Spinal cord (tissue), 10 donors: ENCODE measurements around the gene SLC22A1. TPM values are rescaled to one million over a fixed set of nuclear protein-coding genes. Genes with fewer than 3 reads are reported as not detected.
"Not testable (repeated sequence)": the region's sequence is repeated elsewhere in the genome, so short reads cannot be mapped to it uniquely, and the experiment has no call there.

Experiments used
- DNase-seq, 6 donors: peaks; one replicate each; pipeline versions ENCODE4 v3.0.0 to v3.0.0-alpha.2; 2013 to 2015; ENCODE audit warnings: low spot score in 6 of 6, low read depth in 4 of 6
- H3K27ac ChIP-seq: one replicate; pipeline ENCODE4 v1.5.1; 2013; ENCODE audit warnings: low read depth, low read length, control low read depth
- H3K27me3 ChIP-seq: one replicate; pipeline ENCODE4 v1.6.1; 2013; ENCODE audit warnings: low read length; ENCODE audit not compliant: control insufficient read depth, insufficient read depth
- H3K36me3 ChIP-seq: one replicate; pipeline ENCODE4 v1.6.1; 2013; ENCODE audit warnings: low read length; ENCODE audit not compliant: control insufficient read depth, insufficient read depth
- H3K4me1 ChIP-seq: one replicate; pipeline ENCODE4 v1.6.1; 2013; ENCODE audit warnings: low read length; ENCODE audit not compliant: control insufficient read depth, insufficient read depth
- H3K4me3 ChIP-seq: one replicate; pipeline ENCODE4 v1.5.1; 2013; ENCODE audit warnings: low read depth, low read length, control low read depth
- H3K9me3 ChIP-seq: one replicate; pipeline ENCODE4 v1.6.1; 2013; ENCODE audit warnings: low read length; ENCODE audit not compliant: control insufficient read depth, insufficient read depth
- WGBS: methylation state at CpG from one replicate; pipeline ENCODE4 v1.1.5; 2013; ENCODE audit warnings: missing lambda C conversion rate; ENCODE audit not compliant: insufficient coverage; 5-methylcytosine and 5-hydroxymethylcytosine counted together
- polyA plus RNA-seq, 2 donors: library from polyadenylated mRNA; unstranded; fragments of 120-200 nt; gene quantifications; one replicate each; pipeline ENCODE4 v1.2.1, GENCODE V29; 2013; ENCODE audit not compliant: insufficient read length in 2 of 2
- total RNA-seq, 2 donors: library from RNA; depleted of rRNA in 1 of 2; stranded (reverse); fragments of 120-200 nt in 1 of 2; fragments of >200 nt in 1 of 2; gene quantifications; one replicate each; pipeline versions ENCODE4 v1.2.3 to v1.2.4, GENCODE V29; 2013 to 2014
- donor health status: healthy.

SLC22A1 gene
- total and polyA plus RNA-seq, 4 donors = 0.35 to 1.2 (median 0.59) TPM; not detected in 1

DNA sequence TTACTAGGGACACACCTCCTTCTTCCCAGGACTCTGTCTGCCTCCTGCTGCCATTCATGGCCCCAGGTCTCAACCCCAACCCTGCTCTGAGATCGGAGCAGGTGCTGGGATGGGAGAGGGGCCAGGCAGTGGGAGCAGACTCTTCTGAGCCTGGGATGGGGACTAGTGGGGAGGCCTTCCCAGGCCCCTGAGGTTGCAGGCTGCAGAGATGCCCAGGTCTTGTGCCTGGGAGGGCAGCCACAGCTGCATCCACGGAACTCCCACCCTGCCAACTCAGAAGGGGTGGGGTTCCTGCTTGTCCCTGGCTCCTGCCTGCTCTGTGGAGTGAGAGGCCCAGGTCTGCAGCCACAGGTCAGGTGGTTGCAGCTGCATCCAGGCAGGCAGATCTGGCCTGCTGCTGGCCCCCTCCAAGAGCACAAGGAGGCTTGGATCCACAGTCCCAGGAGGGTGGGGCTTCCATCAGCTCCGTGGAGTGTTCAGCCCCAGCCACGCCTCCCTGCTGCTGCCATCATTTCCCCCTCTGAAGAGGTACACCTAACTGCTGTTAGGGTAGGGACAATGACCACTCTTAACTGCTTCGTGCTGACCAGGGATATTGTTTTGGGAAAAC lies 2.9 kb upstream of the SLC22A1 start:
- no peak overlapping the region for H3K27ac ChIP-seq
- H3K9me3 ChIP-seq = no peaks in the 10 kb centered on the region
- no peak overlapping the region for H3K4me3 ChIP-seq
- 86% methylated on average over 4 of the region's 5 CpGs for WGBS
- H3K4me1 ChIP-seq = no peaks in the 10 kb centered on the region
- H3K36me3 ChIP-seq = peaks cover 21% of the 10 kb centered on the region
- H3K27me3 ChIP-seq = no peaks in the 10 kb centered on the region
- DNase-seq = no peak

DNA sequence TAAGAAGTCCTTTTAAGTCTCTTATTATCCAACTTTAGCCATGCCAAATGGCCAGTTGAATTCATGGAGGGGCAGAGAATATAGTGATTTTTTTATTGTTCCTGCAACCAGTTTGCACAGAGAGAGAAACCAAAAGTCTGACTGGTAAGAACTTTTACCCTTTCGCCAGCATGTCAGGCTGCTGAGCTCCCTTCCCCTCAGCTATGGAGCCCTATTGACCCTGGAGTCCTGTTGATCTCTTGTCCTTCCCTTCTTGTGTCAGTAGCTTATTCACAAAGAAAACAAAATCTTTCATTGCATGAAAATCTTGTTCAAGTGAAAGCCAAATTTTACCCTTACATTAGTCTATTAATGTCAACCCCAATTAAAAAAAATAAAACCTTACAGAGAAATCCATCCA lies 1.5 kb upstream of the SLC22A1 start:
- no peaks in the 10 kb centered on the region for H3K27me3 ChIP-seq
- H3K36me3 ChIP-seq = peaks cover 21% of the 10 kb centered on the region
- 80% methylated on average over 1 of the region's 1 CpG for WGBS
- no peak for DNase-seq
- H3K4me1 ChIP-seq = no peaks in the 10 kb centered on the region
- H3K27ac ChIP-seq = no peak overlapping the region
- H3K9me3 ChIP-seq = no peaks in the 10 kb centered on the region
- H3K4me3 ChIP-seq = no peak overlapping the region

DNA sequence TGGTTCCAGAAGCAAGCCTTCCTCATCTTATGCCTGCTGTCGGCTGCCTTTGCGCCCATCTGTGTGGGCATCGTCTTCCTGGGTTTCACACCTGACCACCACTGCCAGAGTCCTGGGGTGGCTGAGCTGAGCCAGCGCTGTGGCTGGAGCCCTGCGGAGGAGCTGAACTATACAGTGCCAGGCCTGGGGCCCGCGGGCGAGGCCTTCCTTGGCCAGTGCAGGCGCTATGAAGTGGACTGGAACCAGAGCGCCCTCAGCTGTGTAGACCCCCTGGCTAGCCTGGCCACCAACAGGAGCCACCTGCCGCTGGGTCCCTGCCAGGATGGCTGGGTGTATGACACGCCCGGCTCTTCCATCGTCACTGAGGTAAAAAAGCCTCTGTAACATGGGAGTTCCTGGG lies 366 bp downstream of the SLC22A1 start:
- no peaks in the 10 kb centered on the region for H3K9me3 ChIP-seq
- H3K4me1 ChIP-seq = no peaks in the 10 kb centered on the region
- DNase-seq = no peak
- no peak overlapping the region for H3K4me3 ChIP-seq
- no peak overlapping the region for H3K27ac ChIP-seq
- peaks cover 12% of the 10 kb centered on the region for H3K36me3 ChIP-seq
- 92% methylated on average over 14 of the region's 14 CpGs for WGBS
- no peaks in the 10 kb centered on the region for H3K27me3 ChIP-seq

DNA sequence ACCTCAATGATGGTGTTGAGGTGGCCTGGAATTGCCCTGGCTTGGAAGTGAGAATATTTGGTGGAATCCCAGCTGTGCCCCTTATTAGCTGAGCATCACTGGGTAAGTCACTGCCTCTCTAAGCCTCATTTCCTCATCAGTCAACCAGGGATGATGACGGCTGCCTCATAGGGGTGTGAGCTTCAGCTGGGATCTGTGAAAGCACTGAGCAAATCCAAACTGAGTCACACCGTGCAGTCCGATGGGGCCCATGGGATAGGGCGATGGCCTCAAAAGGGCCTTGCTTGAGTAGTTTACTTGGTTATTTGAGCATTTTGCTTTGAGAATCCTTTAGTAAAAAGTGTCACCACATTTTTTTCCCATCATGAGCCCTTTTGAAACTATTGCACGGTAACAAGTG lies 1.1 kb downstream of the SLC22A1 start:
- no peak overlapping the region for H3K4me3 ChIP-seq
- no CpG with 5 or more reads among the region's 5 CpGs for WGBS
- H3K36me3 ChIP-seq = peaks cover 9% of the 10 kb centered on the region
- H3K27me3 ChIP-seq = no peaks in the 10 kb centered on the region
- H3K9me3 ChIP-seq = no peaks in the 10 kb centered on the region
- no peaks in the 10 kb centered on the region for H3K4me1 ChIP-seq
- no peak for DNase-seq
- H3K27ac ChIP-seq = no peak overlapping the region

DNA sequence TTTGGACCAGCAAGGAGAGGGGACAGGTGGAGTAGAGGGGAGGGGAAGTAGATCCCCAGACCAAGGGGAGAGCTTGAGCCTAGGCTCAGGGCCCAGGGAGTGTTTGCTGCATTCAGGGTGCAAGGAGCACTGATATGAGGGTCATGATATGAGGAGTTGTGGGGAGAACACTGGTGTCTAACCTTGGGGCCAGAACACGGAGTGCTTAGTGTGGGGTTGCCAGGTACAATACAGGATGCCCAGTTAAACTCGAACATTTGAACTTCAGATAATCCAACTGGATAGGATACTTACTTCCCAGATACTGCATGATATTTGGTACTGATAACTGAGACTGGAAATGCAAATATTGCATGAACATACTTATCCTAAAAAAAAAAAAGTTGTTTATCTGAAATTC lies 2.4 kb downstream of the SLC22A1 start:
- no peaks in the 10 kb centered on the region for H3K4me1 ChIP-seq
- no peak for DNase-seq
- no peak overlapping the region for H3K4me3 ChIP-seq
- H3K27me3 ChIP-seq = no peaks in the 10 kb centered on the region
- no peak overlapping the region for H3K27ac ChIP-seq
- no peaks in the 10 kb centered on the region for H3K9me3 ChIP-seq
- WGBS = no CpG with 5 or more reads among the region's 2 CpGs
- H3K36me3 ChIP-seq = peaks cover 4% of the 10 kb centered on the region

DNA sequence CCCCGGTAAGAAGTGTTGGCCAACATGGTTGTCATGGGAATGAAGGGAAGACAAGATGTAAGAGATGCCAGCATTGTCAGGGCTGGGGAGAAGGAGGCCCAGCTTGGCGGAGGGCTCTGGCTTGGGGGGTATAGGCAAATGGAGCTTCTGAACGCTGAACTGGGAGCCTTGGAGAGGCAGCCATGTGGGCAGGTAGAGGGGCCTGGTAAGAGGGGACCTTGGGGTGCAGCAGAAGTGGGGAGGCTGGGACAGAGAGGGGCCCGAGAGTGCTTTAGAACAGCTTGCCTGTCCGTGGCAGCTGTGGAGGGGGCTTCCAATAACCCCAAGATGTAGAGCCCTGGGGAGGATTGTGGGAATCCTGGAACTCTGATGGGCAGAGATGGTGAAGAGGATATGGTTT lies 3.0 kb downstream of the SLC22A1 start:
- no peak for DNase-seq
- Histone ChIP-seq H3K27me3 (no peaks in the 10 kb centered on the region), H3K27ac (no peak overlapping the region), H3K4me3 (no peak overlapping the region), H3K4me1 (no peaks in the 10 kb centered on the region), H3K36me3 (peaks cover 4% of the 10 kb centered on the region), H3K9me3 (no peaks in the 10 kb centered on the region)
- 88% methylated on average over 5 of the region's 5 CpGs for WGBS

DNA sequence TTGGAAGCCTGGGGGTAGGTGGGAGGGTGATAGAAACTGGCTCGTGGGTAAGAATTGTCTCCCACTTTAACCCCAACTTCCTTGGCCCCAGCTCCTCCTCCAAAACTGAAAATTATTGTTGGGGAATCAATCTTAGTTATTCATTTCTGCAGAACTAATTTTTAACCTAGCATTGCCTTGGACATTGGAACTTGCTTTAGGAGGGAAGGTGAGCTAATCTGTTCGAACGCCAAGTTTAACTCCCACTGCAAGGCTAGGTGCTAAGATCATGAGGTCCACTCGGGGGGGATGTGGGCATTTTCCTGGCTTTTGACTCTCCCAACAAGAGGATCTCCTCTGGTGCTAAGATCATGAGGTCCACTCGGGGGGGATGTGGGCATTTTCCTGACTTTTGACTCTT lies 3.5 kb downstream of the SLC22A1 start:
- not testable (repeated sequence) for H3K27ac ChIP-seq, H3K4me3 ChIP-seq, H3K27me3 ChIP-seq, DNase-seq, H3K36me3 ChIP-seq, H3K4me1 ChIP-seq, H3K9me3 ChIP-seq
- 100% methylated on average over 2 of the region's 5 CpGs for WGBS

DNA sequence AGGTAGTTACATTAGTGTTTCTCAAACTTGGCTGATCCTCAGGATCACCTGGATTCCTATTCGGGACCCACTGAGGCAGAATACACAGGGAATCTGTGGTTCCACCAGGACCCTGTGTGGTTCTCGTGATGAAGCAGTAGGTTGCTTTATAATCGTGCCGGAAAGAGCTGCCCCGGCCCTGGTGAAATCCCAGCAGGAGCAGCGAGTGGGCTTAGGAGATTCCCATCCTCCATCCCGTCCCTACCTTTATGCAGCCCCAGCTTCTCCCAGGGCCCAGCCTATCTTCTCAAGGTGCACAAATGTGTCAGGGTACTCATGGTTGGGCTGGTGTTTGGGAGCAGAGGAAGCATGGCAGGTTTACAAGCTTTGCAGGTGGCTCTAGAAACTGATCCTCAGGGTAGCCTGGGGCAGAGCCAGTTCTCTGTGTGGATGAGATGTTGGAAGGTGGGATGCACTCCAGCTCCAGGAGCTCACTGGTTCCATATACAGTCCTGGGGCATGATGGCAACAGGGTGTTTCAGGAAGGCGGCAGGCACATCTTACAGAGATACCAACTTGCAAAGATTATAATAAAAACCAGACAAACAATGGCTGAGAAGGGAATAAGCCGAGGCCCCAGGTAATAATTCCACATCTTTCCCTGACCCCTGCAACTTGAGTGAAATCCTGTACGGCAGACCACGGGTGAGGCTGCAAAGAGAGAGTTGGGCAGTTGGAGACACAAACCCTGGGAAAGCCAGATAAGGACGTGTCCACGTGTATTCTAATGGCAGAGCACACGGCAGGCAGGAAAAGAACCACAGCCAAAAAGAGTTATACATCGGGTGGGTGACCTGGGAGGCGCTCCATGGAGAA lies 5.9 kb downstream of the SLC22A1 start:
- Histone ChIP-seq H3K27ac (no peak overlapping the region), H3K4me3 (no peak overlapping the region), H3K27me3 (no peaks in the 10 kb centered on the region), H3K4me1 (no peaks in the 10 kb centered on the region), H3K36me3 (no peaks in the 10 kb centered on the region), H3K9me3 (no peaks in the 10 kb centered on the region)
- no peak for DNase-seq
- 91% methylated on average over 13 of the region's 16 CpGs for WGBS

DNA sequence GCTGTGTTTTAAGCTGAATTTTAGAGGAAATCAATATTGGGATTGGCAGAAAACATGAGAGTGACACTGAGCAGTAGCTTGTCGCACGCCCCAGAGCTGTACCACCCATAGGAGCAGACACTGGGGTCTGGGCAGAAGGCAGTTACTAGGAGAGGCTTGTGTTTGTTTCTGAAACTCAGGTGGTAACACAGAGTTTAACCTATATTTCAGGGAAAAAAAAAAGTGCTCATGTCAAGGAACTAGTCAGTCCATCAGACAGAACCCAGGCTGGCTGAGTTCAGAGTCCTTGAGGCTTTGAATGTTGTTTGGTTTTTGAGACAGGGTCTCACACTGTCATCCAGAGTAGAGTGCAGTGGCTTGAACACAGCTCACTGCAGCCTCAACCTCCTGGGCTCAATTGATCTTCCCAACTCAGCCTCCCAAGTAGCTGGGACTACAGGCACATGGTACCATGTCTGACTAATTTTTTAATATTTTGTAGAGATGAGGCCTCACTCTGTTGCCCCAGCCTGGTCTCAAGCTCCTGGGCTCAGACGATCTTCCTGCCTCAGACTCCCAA lies 6.6 kb downstream of the SLC22A1 start:
- WGBS = 83% methylated on average over 3 of the region's 3 CpGs

More for the DNA sequence above, 6.6 kb downstream of the SLC22A1 start:
- H3K4me1 ChIP-seq = no peaks in the 10 kb centered on the region
- DNase-seq = no peak
- H3K27me3 ChIP-seq = no peaks in the 10 kb centered on the region
- H3K36me3 ChIP-seq = no peaks in the 10 kb centered on the region
- no peak overlapping the region for H3K4me3 ChIP-seq
- no peak overlapping the region for H3K27ac ChIP-seq
- no peaks in the 10 kb centered on the region for H3K9me3 ChIP-seq
